SU-DHL-6 (cell line): ENCODE measurements around the gene PRKAG1.

Source experiments
- CTCF ChIP-seq: fragments of 200-600 bp; sonication (generic); IDR thresholded peaks from one replicate; pipeline ENCODE4 v1.5.1; 2017; ENCODE audit warnings: antibody characterized with exemption, mild to moderate bottlenecking, low read length, moderate library complexity; ENCODE audit not compliant: insufficient read depth, poor library complexity, severe bottlenecking
- EZH2phosphoT487 ChIP-seq: fragments of 200-600 bp; sonication (generic), shearing (Covaris generic); conservative IDR thresholded peaks from 2 replicates; pipeline ENCODE4 v1.6.1; 2018; ENCODE audit warnings: mild to moderate bottlenecking, antibody characterized with exemption, low read length, moderate library complexity, mixed read lengths

- TF ChIP-seq CTCF (no peak), EZH2phosphoT487 (no peak)
These were observed 21.1 kb upstream of the PRKAG1 start for GRCh38 chr12:49039421-49040363.
